Gastroesophageal sphincter (tissue), 4 donors: ENCODE measurements around the gene PDE2A. TPM values are rescaled to one million over a fixed set of nuclear protein-coding genes. Genes with fewer than 3 reads are reported as not detected.

Experiments
- ATAC-seq: fragments of 150-250 bp; one replicate; pipeline ENCODE4 v1.9.1; 2016; ENCODE audit warnings: mild to moderate bottlenecking, moderate library complexity
- H3K27ac ChIP-seq, 4 donors: fragments of 200-600 bp; sonication (generic) in 3 of 4; 1 replicate in 3 of 4; 2 replicates in 1 of 4; pipeline ENCODE4 v1.5.1; 2016 to 2019
- H3K27me3 ChIP-seq: fragments of 200-600 bp; sonication (generic); one replicate; pipeline ENCODE4 v1.5.1; 2019
- H3K36me3 ChIP-seq, 2 donors: fragments of 200-600 bp; sonication (generic); one replicate each; pipeline ENCODE4 v1.5.1; 2019; ENCODE audit warnings: control low read depth in 1 of 2
- H3K4me1 ChIP-seq, 3 donors: fragments of 200-600 bp; sonication (generic); 1 replicate in 2 of 3; 2 replicates in 1 of 3; pipeline ENCODE4 v1.5.1; 2016 to 2019; ENCODE audit warnings: control low read depth in 2 of 3
- H3K4me3 ChIP-seq, 2 donors: fragments of 200-600 bp; sonication (generic); one replicate each; pipeline ENCODE4 v1.5.1; 2019; ENCODE audit warnings: mild to moderate bottlenecking in 1 of 2, moderate library complexity in 1 of 2
- H3K9me3 ChIP-seq, 3 donors: fragments of 200-600 bp; sonication (generic); one replicate each; pipeline ENCODE4 v1.5.1; 2017 to 2019; ENCODE audit warnings: control low read depth in 2 of 3
- CTCF ChIP-seq, 4 experiments: fragments of 200-600 bp in 2 of 4; fragments of 450-650 bp in 2 of 4; sonication (generic) in 1 of 4; IDR thresholded peaks; one replicate each; pipeline ENCODE4 v1.5.1; 2017 to 2019; ENCODE audit warnings: antibody characterized with exemption in 4 of 4, mild to moderate bottlenecking in 2 of 4, moderate library complexity in 2 of 4
- EP300 ChIP-seq: sonication (generic); formaldehyde crosslinking; IDR thresholded peaks from one replicate; pipeline ENCODE4 v1.6.1; 2017; ENCODE audit warnings: antibody characterized with exemption, mild to moderate bottlenecking
- POLR2A ChIP-seq, 2 donors: fragments of 450-650 bp; IDR thresholded peaks; one replicate each; pipeline ENCODE4 v1.6.1; 2017; ENCODE audit warnings: antibody characterized with exemption in 2 of 2, mild to moderate bottlenecking in 2 of 2, moderate library complexity in 1 of 2
- POLR2AphosphoS5 ChIP-seq: sonication (generic); formaldehyde crosslinking; IDR thresholded peaks from one replicate; pipeline ENCODE4 v1.6.1; 2017; ENCODE audit warnings: antibody characterized with exemption
- WGBS, 2 donors: methylation state at CpG; one replicate each; pipeline ENCODE4 v1.1.5; 2018; ENCODE audit warnings: low coverage in 1 of 2; 5-methylcytosine and 5-hydroxymethylcytosine counted together
- total RNA-seq, 4 donors: library from RNA; depleted of rRNA; stranded (reverse); fragments of >200 nt; gene quantifications; one replicate each; pipeline ENCODE4 v1.1.0, GENCODE V29; 2016

PDE2A gene
- total RNA-seq, 4 donors from 2014 or later = 31.6 to 54.2 (median 35.4) TPM

- H3K36me3 ChIP-seq = no peaks in the 10 kb centered on the region
- ATAC-seq = peak; percentile 67
- H3K9me3 ChIP-seq = no peaks in the 10 kb centered on the region
- H3K27me3 ChIP-seq = no peaks in the 10 kb centered on the region
- 0% methylated on average over 1 of the region's 59 CpGs; no CpG with 5 or more reads in 1 of the 2 donors for WGBS, 2 donors
- H3K4me1 ChIP-seq = peaks cover 0 to 53% (median 14%) of the 10 kb centered on the region in 3 donors
- H3K4me3 ChIP-seq = peak overlapping the region; percentile 42 to 70
- TF ChIP-seq POLR2AphosphoS5 (no peak), CTCF (IDR thresholded peaks at IDR 0.05) (peak in 3 of 4 experiments; percentile 97 to 99 (median 98))
- peak overlapping the region in 3 of 4 donors; percentile 64 to 79 (median 74) for H3K27ac ChIP-seq
These were observed 31.2 kb downstream of the PDE2A start for GRCh38 chr11:72642884-72643522.

- TF ChIP-seq POLR2AphosphoS5 = no peak
- no peak for TF ChIP-seq CTCF (IDR thresholded peaks at IDR 0.05)
- TF ChIP-seq POLR2A (IDR thresholded peaks at IDR 0.05) = peak; percentile 30 to 61
- TF ChIP-seq EP300 = no peak
- peak overlapping the region; percentile 42 to 70 for H3K4me3 ChIP-seq
- WGBS, 2 donors = no CpG with 5 or more reads among the region's 85 CpGs
- peaks cover 0 to 61% (median 14%) of the 10 kb centered on the region in 3 donors for H3K4me1 ChIP-seq
- peak; percentile 71 for ATAC-seq
- no peaks in the 10 kb centered on the region for H3K9me3 ChIP-seq
- H3K27ac ChIP-seq = peak overlapping the region in 3 of 4 donors; percentile 64 to 79 (median 74)
- H3K36me3 ChIP-seq = no peaks in the 10 kb centered on the region
- H3K27me3 ChIP-seq = no peaks in the 10 kb centered on the region
These were observed 32.0 kb downstream of the PDE2A start for GRCh38 chr11:72642043-72642883.

- H3K36me3 ChIP-seq = no peaks in the 10 kb centered on the region
- H3K27ac ChIP-seq = peak overlapping the region in 3 of 4 donors; percentile 64 to 79 (median 74)
- H3K9me3 ChIP-seq = no peaks in the 10 kb centered on the region
- no peak for ATAC-seq
- H3K4me1 ChIP-seq = peaks cover 0 to 67% (median 14%) of the 10 kb centered on the region in 3 donors
- no peaks in the 10 kb centered on the region for H3K27me3 ChIP-seq
- peak overlapping the region; percentile 42 to 70 for H3K4me3 ChIP-seq
- 27 to 44% methylated on average over 3 of the region's 12 CpGs for WGBS, 2 donors
- TF ChIP-seq EP300 (no peak), POLR2A (IDR thresholded peaks at IDR 0.05) (no peak), POLR2AphosphoS5 (no peak), CTCF (IDR thresholded peaks at IDR 0.05) (no peak)
These were observed 32.6 kb downstream of the PDE2A start for GRCh38 chr11:72641522-72642042.

- ATAC-seq = peak; percentile 26
- Histone ChIP-seq H3K27me3 (no peaks in the 10 kb centered on the region), H3K36me3 (no peaks in the 10 kb centered on the region), H3K4me1 (peaks cover 0 to 85% (median 14%) of the 10 kb centered on the region in 3 donors), H3K4me3 (peak overlapping the region in 1 of 2 donors; percentile 70), H3K9me3 (no peaks in the 10 kb centered on the region), H3K27ac (peak overlapping the region in 3 of 4 donors; percentile 33 to 79 (median 53))
- TF ChIP-seq POLR2A (IDR thresholded peaks at IDR 0.05) (no peak), EP300 (no peak), POLR2AphosphoS5 (no peak), CTCF (IDR thresholded peaks at IDR 0.05) (no peak)
- 80 to 89% methylated on average over 7 to 16 of the region's 23 CpGs for WGBS, 2 donors
These were observed 34.5 kb downstream of the PDE2A start for GRCh38 chr11:72639502-72640375.
